ENCODE measurements around the gene PIEZO2.

DNA sequence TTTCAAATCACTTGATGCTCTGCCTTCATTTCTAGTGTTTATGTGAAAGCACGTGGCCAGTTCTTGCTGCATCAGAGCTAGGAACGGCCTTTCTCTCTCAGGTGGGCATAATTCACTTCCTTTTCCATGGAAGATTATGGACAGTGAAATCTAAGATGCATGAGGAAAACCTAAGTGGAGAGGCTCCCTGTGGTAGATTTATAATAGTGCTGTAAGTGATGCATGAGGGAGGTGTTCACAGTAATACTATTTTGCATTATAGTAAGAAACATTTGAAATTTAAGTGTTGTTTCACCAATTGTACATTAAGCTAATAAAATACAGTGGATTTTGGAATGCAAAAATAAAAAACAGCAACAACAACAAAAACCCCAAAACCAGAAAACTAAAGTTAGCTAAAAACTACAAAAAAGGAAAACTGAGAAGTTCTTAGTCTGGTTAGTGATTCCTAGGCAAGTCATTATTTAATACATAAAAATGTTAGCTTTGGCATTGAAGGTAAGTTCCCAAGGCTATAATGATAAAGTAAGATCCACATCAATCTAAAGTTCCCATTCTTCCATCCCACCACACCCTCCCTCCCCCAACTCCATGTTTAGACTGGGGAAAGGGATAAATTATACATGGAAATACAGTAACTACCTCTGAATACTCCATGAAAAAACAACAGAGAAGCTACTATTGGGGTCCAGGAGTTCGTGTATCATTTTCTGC lies 469.7 kb downstream of the PIEZO2 start:
- TF ChIP-seq POLR2A (IDR thresholded peaks at IDR 0.05): no peak
- TF ChIP-seq, protein P1, sequence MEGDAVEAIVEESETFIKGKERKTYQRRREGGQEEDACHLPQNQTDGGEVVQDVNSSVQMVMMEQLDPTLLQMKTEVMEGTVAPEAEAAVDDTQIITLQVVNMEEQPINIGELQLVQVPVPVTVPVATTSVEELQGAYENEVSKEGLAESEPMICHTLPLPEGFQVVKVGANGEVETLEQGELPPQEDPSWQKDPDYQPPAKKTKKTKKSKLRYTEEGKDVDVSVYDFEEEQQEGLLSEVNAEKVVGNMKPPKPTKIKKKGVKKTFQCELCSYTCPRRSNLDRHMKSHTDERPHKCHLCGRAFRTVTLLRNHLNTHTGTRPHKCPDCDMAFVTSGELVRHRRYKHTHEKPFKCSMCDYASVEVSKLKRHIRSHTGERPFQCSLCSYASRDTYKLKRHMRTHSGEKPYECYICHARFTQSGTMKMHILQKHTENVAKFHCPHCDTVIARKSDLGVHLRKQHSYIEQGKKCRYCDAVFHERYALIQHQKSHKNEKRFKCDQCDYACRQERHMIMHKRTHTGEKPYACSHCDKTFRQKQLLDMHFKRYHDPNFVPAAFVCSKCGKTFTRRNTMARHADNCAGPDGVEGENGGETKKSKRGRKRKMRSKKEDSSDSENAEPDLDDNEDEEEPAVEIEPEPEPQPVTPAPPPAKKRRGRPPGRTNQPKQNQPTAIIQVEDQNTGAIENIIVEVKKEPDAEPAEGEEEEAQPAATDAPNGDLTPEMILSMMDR (IDR thresholded peaks at IDR 0.05): no peak

All from esophagus squamous epithelium (tissue), 4 donors.